H1 (cell line): ENCODE data around the gene KCNH1. TPM values are rescaled to one million over a fixed set of nuclear protein-coding genes. Genes with fewer than 3 reads are reported as not detected.

Experiments used
- CTCF ChIA-PET: fragments of 300-600 bp; sonication (Branson Sonifier 250); formaldehyde crosslinking; loops from one replicate; lab custom pipeline; 2021; ENCODE audit not compliant: partially characterized antibody; lab: Charles Lee
- POLR2A ChIA-PET: fragments of 300-600 bp; sonication (Branson Sonifier 250); formaldehyde crosslinking; loops from one replicate; lab custom pipeline; 2021; ENCODE audit warnings: inconsistent platforms; ENCODE audit not compliant: partially characterized antibody; lab: Charles Lee
- DNase-seq, 2 experiments: peaks; one replicate each; pipeline versions ENCODE4 v3.0.0 to v3.0.0-alpha.2; 2010 to 2022; ENCODE audit warnings: low spot score in 2 of 2, low read depth in 1 of 2, mixed read lengths in 1 of 2
- FAIRE-seq: peaks from 2 replicates; lab custom pipeline; 2011; peaks lifted over from hg19 to GRCh38; lab: Jason Lieb, UNC
- H2AFZ ChIP-seq: 2 replicates; pipeline ENCODE4 v1.8.1; 2012; ENCODE audit warnings: low read length, inconsistent platforms
- H2AK5ac ChIP-seq: 2 replicates; pipeline ENCODE4 v1.6.1; 2013; ENCODE audit warnings: low read depth, low read length
- H2BK120ac ChIP-seq: replicated peaks from 2 replicates; pipeline ENCODE3; 2013; ENCODE audit warnings: low read depth, low read length, inconsistent platforms
- H2BK12ac ChIP-seq: 2 replicates; pipeline ENCODE4 v1.6.1; 2013; ENCODE audit warnings: low read depth, low read length
- H2BK15ac ChIP-seq: 2 replicates; pipeline ENCODE4 v1.6.1; 2013; ENCODE audit warnings: low read length
- H2BK20ac ChIP-seq: 2 replicates; pipeline ENCODE4 v1.6.1; 2013; ENCODE audit warnings: low read length
- H2BK5ac ChIP-seq: 2 replicates; pipeline ENCODE4 v1.6.1; 2013; ENCODE audit warnings: low read depth, low read length
- H3K14ac ChIP-seq: 2 replicates; pipeline ENCODE4 v1.6.1; 2013; ENCODE audit warnings: inconsistent platforms; ENCODE audit not compliant: insufficient read length
- H3K18ac ChIP-seq: 2 replicates; pipeline ENCODE4 v1.6.1; 2013; ENCODE audit warnings: low read length; ENCODE audit errors: extremely low read depth
- H3K23ac ChIP-seq: 2 replicates; pipeline ENCODE4 v1.6.1; 2013; ENCODE audit warnings: inconsistent platforms; ENCODE audit not compliant: insufficient read length
- H3K23me2 ChIP-seq: 2 replicates; pipeline ENCODE4 v1.6.1; 2013; ENCODE audit warnings: low read depth, low read length
- H3K27ac ChIP-seq: 2 replicates; pipeline ENCODE4 v1.6.1; 2011; ENCODE audit warnings: low read depth, low read length, inconsistent platforms
- H3K27me3 ChIP-seq, 4 experiments: replicated peaks in 1 of 4; 1 replicate in 1 of 4; 2 replicates in 3 of 4; pipeline versions ENCODE4 v1.6.1 to v1.8.1; 2011 to 2013; ENCODE audit warnings: low read length in 3 of 4, mild to moderate bottlenecking in 3 of 4, inconsistent platforms in 2 of 4, mixed read lengths in 2 of 4, moderate library complexity in 1 of 4; ENCODE audit not compliant: control insufficient read depth in 3 of 4, insufficient read depth in 3 of 4; ENCODE audit errors: extremely low read depth in 1 of 4
- H3K36me3 ChIP-seq, 4 experiments: 2 replicates each; pipeline versions ENCODE4 v1.6.1 to v1.8.1; 2011 to 2013; ENCODE audit warnings: mild to moderate bottlenecking in 4 of 4, low read length in 3 of 4, moderate library complexity in 2 of 4, control low read depth in 1 of 4, inconsistent platforms in 1 of 4; ENCODE audit not compliant: insufficient read depth in 4 of 4, control insufficient read depth in 2 of 4
- H3K4ac ChIP-seq: replicated peaks from 2 replicates; pipeline ENCODE3; 2013; ENCODE audit warnings: low read length, low read depth, mixed read lengths, inconsistent platforms; ENCODE audit not compliant: insufficient read length
- H3K4me1 ChIP-seq, 4 experiments: replicated peaks in 1 of 4; 1 replicate in 1 of 4; 2 replicates in 3 of 4; pipeline versions ENCODE4 v1.6.1 to v1.8.1; 2011 to 2013; ENCODE audit warnings: low read length in 3 of 4, inconsistent platforms in 2 of 4, mixed read lengths in 1 of 4; ENCODE audit not compliant: insufficient read depth in 4 of 4, control insufficient read depth in 3 of 4
- H3K4me2 ChIP-seq, 2 experiments: 2 replicates each; pipeline versions ENCODE4 v1.6.1 to v1.8.1; 2011 to 2013; ENCODE audit warnings: low read depth in 2 of 2, low read length in 2 of 2, control low read depth in 1 of 2, inconsistent platforms in 1 of 2, mild to moderate bottlenecking in 1 of 2; ENCODE audit not compliant: insufficient read depth in 1 of 2
- H3K4me3 ChIP-seq, 4 experiments: fragments of 200-600, 300-600 bp in 1 of 4; sonication (generic), shearing (Covaris generic), sonication (Bioruptor Twin) in 1 of 4; 2 replicates each; pipeline versions ENCODE4 v1.5.1 to v1.8.1; 2011 to 2016; ENCODE audit warnings: low read length in 4 of 4, low read depth in 3 of 4, control low read depth in 2 of 4, inconsistent platforms in 2 of 4, mild to moderate bottlenecking in 2 of 4, mixed read lengths in 1 of 4, moderate library complexity in 1 of 4; ENCODE audit not compliant: insufficient read depth in 2 of 4; ENCODE audit errors: extremely low read depth in 1 of 4
- H3K56ac ChIP-seq: replicated peaks from 2 replicates; pipeline ENCODE3; 2013; ENCODE audit warnings: low read depth, mild to moderate bottlenecking, mixed read lengths, low read length, inconsistent platforms; ENCODE audit not compliant: insufficient read length
- H3K79me1 ChIP-seq: 2 replicates; pipeline ENCODE4 v1.6.1; 2013; ENCODE audit warnings: low read depth, low read length, control low read depth
- H3K79me2 ChIP-seq, 2 experiments: 2 replicates each; pipeline versions ENCODE4 v1.6.1 to v1.8.1; 2012 to 2013; ENCODE audit warnings: low read length in 2 of 2, mild to moderate bottlenecking in 2 of 2, inconsistent platforms in 1 of 2; ENCODE audit not compliant: insufficient read depth in 2 of 2, control insufficient read depth in 1 of 2
- H3K9ac ChIP-seq, 4 experiments: replicated peaks in 1 of 4; 1 replicate in 1 of 4; 2 replicates in 3 of 4; pipeline versions ENCODE4 v1.6.1 to v1.8.1; 2011 to 2013; ENCODE audit warnings: low read depth in 3 of 4, low read length in 3 of 4, control low read depth in 2 of 4, mild to moderate bottlenecking in 2 of 4, moderate library complexity in 2 of 4, inconsistent platforms in 1 of 4; ENCODE audit errors: extremely low read depth in 1 of 4
- H3K9me3 ChIP-seq, 2 experiments: 2 replicates each; pipeline versions ENCODE4 v1.6.1 to v1.8.1; 2012 to 2013; ENCODE audit warnings: mild to moderate bottlenecking in 2 of 2, moderate library complexity in 2 of 2, control low read depth in 1 of 2, inconsistent platforms in 1 of 2, low read depth in 1 of 2, low read length in 1 of 2, mixed read lengths in 1 of 2; ENCODE audit not compliant: insufficient read depth in 2 of 2
- H4K20me1 ChIP-seq, 2 experiments: replicated peaks in 1 of 2; 2 replicates each; pipeline versions ENCODE3 to v1.8.1; 2011 to 2013; ENCODE audit warnings: inconsistent platforms in 2 of 2, low read length in 2 of 2, mild to moderate bottlenecking in 1 of 2; ENCODE audit not compliant: insufficient read depth in 2 of 2, control insufficient read depth in 1 of 2
- H4K5ac ChIP-seq: 2 replicates; pipeline ENCODE4 v1.6.1; 2013; ENCODE audit warnings: low read length, low read depth, mixed read lengths, inconsistent platforms; ENCODE audit not compliant: insufficient read length
- H4K8ac ChIP-seq: 2 replicates; pipeline ENCODE4 v1.8.0; 2013; ENCODE audit warnings: mild to moderate bottlenecking, moderate library complexity, low read length, inconsistent platforms; ENCODE audit not compliant: insufficient read depth; ENCODE audit errors: extremely low read depth
- H4K91ac ChIP-seq: replicated peaks from 2 replicates; pipeline ENCODE3; 2013; ENCODE audit warnings: low read length, mixed read lengths, inconsistent platforms; ENCODE audit not compliant: insufficient read length
- CEBPB ChIP-seq: IDR thresholded peaks from 2 replicates; pipeline ENCODE4 v1.6.1; 2012; ENCODE audit warnings: low read depth, low read length
- EZH2 ChIP-seq: fragments of 200-600 bp; sonication (generic); IDR thresholded peaks from 2 replicates; pipeline ENCODE4 v1.7.1; 2012; ENCODE audit warnings: low read depth, mild to moderate bottlenecking, moderate library complexity, low read length, inconsistent platforms; ENCODE audit not compliant: severe bottlenecking
- HDAC2 ChIP-seq, 2 experiments: fragments of 300-600 bp in 1 of 2; sonication (generic) in 1 of 2; IDR thresholded peaks; 2 replicates each; pipeline ENCODE4 v1.6.1; 2011 to 2012; ENCODE audit warnings: low read depth in 2 of 2, low read length in 2 of 2, mild to moderate bottlenecking in 2 of 2, moderate library complexity in 2 of 2, borderline replicate concordance in 1 of 2, inconsistent platforms in 1 of 2
- JUND ChIP-seq: IDR thresholded peaks from 2 replicates; pipeline ENCODE4 v1.6.1; 2011; ENCODE audit warnings: mild to moderate bottlenecking, improper control_type of control experiment, low read length
- KDM1A ChIP-seq: fragments of 200-600, 300-600 bp; sonication (generic); IDR thresholded peaks from 2 replicates; pipeline ENCODE4 v1.7.1; 2016; ENCODE audit warnings: mild to moderate bottlenecking, low read length, borderline replicate concordance
- MAFK ChIP-seq: IDR thresholded peaks from 2 replicates; pipeline ENCODE4 v1.6.1; 2012; ENCODE audit warnings: low read depth, mild to moderate bottlenecking, improper control_type of control experiment, low read length
- NANOG ChIP-seq: IDR thresholded peaks from 2 replicates; pipeline ENCODE4 v1.6.1; 2011; ENCODE audit warnings: low read length, low read depth, mild to moderate bottlenecking, inconsistent platforms; ENCODE audit not compliant: insufficient read depth, poor library complexity, severe bottlenecking
- RAD21 ChIP-seq, 2 experiments: IDR thresholded peaks in 1 of 2; conservative IDR thresholded peaks in 1 of 2; 2 replicates each; pipeline ENCODE4 v1.6.1; 2011; ENCODE audit warnings: low read depth in 2 of 2, low read length in 2 of 2, improper control_type of control experiment in 1 of 2, inconsistent platforms in 1 of 2, mild to moderate bottlenecking in 1 of 2, moderate library complexity in 1 of 2
- SIRT6 ChIP-seq: IDR thresholded peaks from one replicate; pipeline ENCODE4 v1.7.1; 2012; ENCODE audit warnings: low read length, inconsistent platforms
- TAF7 ChIP-seq: optimal IDR thresholded peaks from 2 replicates; pipeline ENCODE3; 2011; ENCODE audit warnings: low read depth, mild to moderate bottlenecking, inconsistent platforms, low read length, moderate library complexity, borderline replicate concordance
- USF2 ChIP-seq: IDR thresholded peaks from 2 replicates; pipeline ENCODE4 v1.6.1; 2011; ENCODE audit warnings: low read length, improper control_type of control experiment
- ZNF274 ChIP-seq: IDR thresholded peaks from 2 replicates; pipeline ENCODE4 v1.7.0; 2012; ENCODE audit warnings: low read length, borderline replicate concordance; ENCODE audit errors: extremely low read depth
- WGBS, 2 experiments: shearing (Covaris generic) in 1 of 2; methylation state at CpG; one replicate each; pipeline versions ENCODE4 v1.1.6 to v1.1.7; 2013 to 2015; ENCODE audit warnings: low lambda C conversion rate in 2 of 2, mixed read lengths in 2 of 2, inconsistent platforms in 1 of 2, low coverage in 1 of 2, missing lambda C conversion rate in 1 of 2; ENCODE audit not compliant: insufficient replicate concordance in 2 of 2, insufficient coverage in 1 of 2, insufficient read length in 1 of 2; ENCODE audit errors: extremely low coverage in 1 of 2, missing lambda C conversion rate in 1 of 2; 5-methylcytosine and 5-hydroxymethylcytosine counted together
- polyA plus RNA-seq, 7 experiments: library from polyadenylated mRNA; depleted of rRNA in 3 of 7; stranded (reverse) in 5 of 7; unstranded in 2 of 7; fragments of >200 nt in 5 of 7; fragments of 200-250 nt in 2 of 7; gene quantifications; 1 replicate in 5 of 7; 2 replicates in 1 of 7; 4 replicates in 1 of 7; pipeline versions ENCODE4 v1.2.1 to v1.2.3, GENCODE V29; 2011 to 2013; ENCODE audit warnings: missing spikeins in 2 of 7, mixed read lengths in 2 of 7
- total RNA-seq: library from RNA; stranded (reverse); fragmentation: NEBNext Ultra II Directional; extraction: Animal tissue kit (Norgen Biotek cat#: 25700); gene quantifications from 2 replicates; pipeline ENCODE4 v1.2.1, GENCODE V29; 2021

KCNH1 gene
- total and polyA plus RNA-seq, 2 of the 8 experiments (the other 6 are each of a cell fraction or from before 2014, with no cell fraction given) = 0.27 to 0.34 TPM

GRCh38 chr1:210633140-210633539 is 500.8 kb downstream of the KCNH1 start:
- Histone ChIP-seq H4K8ac (no peak overlapping the region; the same call in 1 of the 2 replicates), H2BK5ac (no peak overlapping the region), H3K9me3 (no peaks in the 10 kb centered on the region), H3K9ac (no peak overlapping the region), H2BK12ac (no peak overlapping the region), H2BK20ac (no peak overlapping the region), H4K5ac (no peak overlapping the region), H3K23ac (no peak overlapping the region), H2BK120ac (no peak overlapping the region), H3K14ac (no peak overlapping the region), H3K79me2 (no peaks in the 10 kb centered on the region), H3K4me3 (no peak overlapping the region), H3K4me1 (no peaks in the 10 kb centered on the region), H2BK15ac (no peak overlapping the region), H3K79me1 (no peaks in the 10 kb centered on the region), H3K36me3 (no peaks in the 10 kb centered on the region), H2AK5ac (no peak overlapping the region), H3K4me2 (no peak overlapping the region), H3K27me3 (no peaks in the 10 kb centered on the region), H3K23me2 (no peaks in the 10 kb centered on the region), H3K27ac (no peak overlapping the region), H3K18ac (no peak overlapping the region), H4K20me1 (no peaks in the 10 kb centered on the region), H4K91ac (no peak overlapping the region), H3K56ac (no peak overlapping the region), H2AFZ (no peak overlapping the region), H3K4ac (no peak overlapping the region)
- FAIRE-seq (no peak), DNase-seq (no peak)
- POLR2A ChIA-PET = interaction anchor here (0.9 kb wide), 1 partner anchor 259 kb away, joined by 3 read pairs; no protein-coding TSS in a partner anchor
- WGBS, 2 experiments = 92% methylated on average over 3 of the region's 3 CpGs; no CpG with 5 or more reads in 1 of the 2 experiments
- CTCF ChIA-PET = interaction anchor here (1.1 kb wide), 1 partner anchor 1022 kb away, joined by 3 read pairs; no protein-coding TSS in a partner anchor
- no peak for TF ChIP-seq EZH2
- no peak for TF ChIP-seq USF2
- TF ChIP-seq CEBPB = no peak
- no peak for TF ChIP-seq MAFK
- TF ChIP-seq ZNF274 = no peak
- no peak for TF ChIP-seq KDM1A
- no peak for TF ChIP-seq TAF7
- no peak for TF ChIP-seq JUND
- TF ChIP-seq RAD21 (IDR thresholded peaks at IDR 0.05 in 1 of 2, conservative IDR thresholded peaks at IDR 0.05 in 1 of 2; ENCODE audit: low read depth in 2 of 2, low read length in 2 of 2) = no peak
- TF ChIP-seq NANOG = no peak
- TF ChIP-seq HDAC2 (IDR thresholded peaks at IDR 0.05; ENCODE audit: borderline replicate concordance in 1 of 2, low read depth in 2 of 2, low read length in 2 of 2) = no peak
- no peak for TF ChIP-seq SIRT6
